NCI-H187 treated with DMSO at 0.1 percent for 48 hours (cell line): ENCODE measurements around the gene UMAD1.

Experiments
- DNase-seq: peaks from one replicate; lab custom pipeline; 2025; lab: John Stamatoyannopoulos, UW

Gene UMAD1

GRCh38 chr7:7883394-7883793 lies 242.8 kb downstream of the UMAD1 start:
- DNase-seq = no peak

DNA sequence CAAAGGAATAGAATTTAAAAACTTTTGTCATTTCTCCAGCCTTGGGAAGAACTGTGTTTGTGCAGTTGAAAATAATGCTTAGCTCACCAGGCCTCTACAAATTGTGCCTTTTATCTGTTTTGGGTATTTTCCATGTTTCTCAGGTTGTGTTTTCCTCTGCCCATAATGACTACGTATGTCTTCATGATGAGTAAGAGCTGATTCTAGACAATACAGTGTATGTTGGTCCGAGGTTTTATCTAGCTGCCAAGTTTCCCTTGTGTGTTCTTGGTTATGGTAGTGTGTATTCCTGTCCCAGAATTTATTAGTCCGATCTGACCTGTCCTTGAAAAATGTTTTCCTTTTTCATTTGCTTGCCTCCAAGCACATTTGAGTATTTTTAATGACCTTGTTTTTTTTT lies 244.3 kb downstream of the UMAD1 start:
- no peak for DNase-seq

- no peak for DNase-seq
Observed at GRCh38 chr7:7889791-7890568, 249.4 kb downstream of the UMAD1 start.

GRCh38 chr7:7895004-7895650 lies 254.6 kb downstream of the UMAD1 start:
- no peak for DNase-seq

DNA sequence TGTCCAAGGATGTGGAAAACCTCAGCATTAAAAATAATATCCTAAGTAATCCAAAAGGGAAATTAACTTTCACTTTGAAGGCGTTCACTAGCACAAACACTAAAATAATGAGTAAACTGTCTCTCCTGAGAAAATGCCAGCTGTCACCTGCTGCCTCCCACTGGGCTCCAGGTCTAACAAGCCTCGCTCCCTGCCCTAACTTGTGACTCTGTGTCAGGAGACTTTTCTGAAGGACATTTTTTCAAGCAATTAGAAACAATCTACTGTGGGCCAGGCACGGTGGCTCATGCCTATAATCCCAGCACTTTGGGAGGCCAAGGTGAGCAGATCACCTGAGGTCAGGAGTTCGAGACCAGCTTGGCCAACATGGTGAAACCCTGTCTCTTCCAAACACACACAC lies 255.2 kb downstream of the UMAD1 start:
- no peak for DNase-seq

GRCh38 chr7:7897509-7897908 lies 257.0 kb downstream of the UMAD1 start:
- no peak for DNase-seq

DNA sequence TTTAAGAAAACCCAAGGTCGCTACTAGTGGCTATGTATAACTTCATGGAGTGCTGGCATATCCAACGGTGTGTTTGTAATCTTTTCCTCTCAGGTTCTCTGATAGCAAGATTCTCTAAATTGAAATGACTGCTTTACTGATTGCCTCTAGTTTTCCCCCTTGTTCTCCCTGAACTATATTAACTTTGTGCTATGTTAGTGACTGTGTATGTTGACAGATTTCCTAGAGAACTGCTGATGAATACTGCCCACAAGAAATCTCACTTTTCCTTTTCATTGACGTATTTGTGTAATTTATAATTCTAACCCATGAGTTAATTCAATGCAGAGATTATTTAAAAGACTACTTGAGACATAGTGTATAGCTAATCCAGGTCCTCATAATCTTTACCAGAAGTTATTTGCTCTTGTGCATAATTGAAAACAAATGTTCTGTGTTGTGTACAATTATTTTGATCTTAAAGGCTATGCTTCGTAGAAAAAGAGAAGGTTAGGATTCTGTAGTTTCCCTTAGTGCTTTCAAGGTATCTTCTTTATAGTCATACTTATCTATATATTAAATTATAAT lies 257.5 kb downstream of the UMAD1 start:
- DNase-seq = no peak

DNA sequence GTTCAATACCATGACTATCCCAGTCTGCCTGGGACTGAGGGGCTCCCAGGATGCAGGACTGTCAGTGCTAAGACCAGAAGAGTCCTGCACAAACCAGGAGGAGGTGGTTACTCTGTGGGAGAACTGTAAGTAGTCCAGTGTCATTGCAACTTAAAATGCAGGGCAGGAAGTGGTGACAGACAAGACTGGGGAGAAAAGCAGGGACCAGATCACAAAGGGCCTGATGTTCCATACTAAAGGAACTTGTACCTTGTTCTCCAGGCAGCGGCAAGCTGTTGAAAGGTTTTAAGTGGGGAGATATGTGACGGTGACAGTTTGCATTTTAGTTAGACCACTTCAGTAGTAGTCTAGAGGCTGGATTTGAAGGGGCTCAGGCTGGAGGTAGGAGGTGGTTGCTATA lies 262.3 kb downstream of the UMAD1 start:
- no peak for DNase-seq

- DNase-seq = no peak
Observed at GRCh38 chr7:7907306-7907705, 266.8 kb downstream of the UMAD1 start.

- DNase-seq = no peak
Observed at GRCh38 chr7:7908622-7909145, 268.1 kb downstream of the UMAD1 start.

- no peak for DNase-seq
Observed at GRCh38 chr7:7909376-7909775, 268.8 kb downstream of the UMAD1 start.

- DNase-seq = no peak
Observed at GRCh38 chr7:7911369-7912123, 271.0 kb downstream of the UMAD1 start.

DNA sequence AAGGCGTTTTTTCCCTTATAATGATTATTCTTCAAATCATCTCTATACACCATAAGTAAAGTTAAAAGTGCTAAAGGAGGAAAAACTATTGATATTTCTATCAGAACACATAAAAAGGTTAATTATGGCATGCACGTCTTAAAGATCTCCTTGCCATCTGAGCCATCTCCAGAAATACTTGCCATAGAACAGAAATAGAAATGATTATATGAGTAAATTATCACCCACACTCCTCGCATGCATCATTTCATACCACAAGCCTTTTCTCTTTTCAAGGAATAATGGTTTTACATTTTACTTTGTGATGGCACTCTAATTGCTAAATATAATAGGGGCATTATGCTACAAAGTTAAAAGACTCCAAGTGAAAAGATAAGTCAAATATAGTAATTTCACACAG lies 272.4 kb downstream of the UMAD1 start:
- DNase-seq = no peak

DNA sequence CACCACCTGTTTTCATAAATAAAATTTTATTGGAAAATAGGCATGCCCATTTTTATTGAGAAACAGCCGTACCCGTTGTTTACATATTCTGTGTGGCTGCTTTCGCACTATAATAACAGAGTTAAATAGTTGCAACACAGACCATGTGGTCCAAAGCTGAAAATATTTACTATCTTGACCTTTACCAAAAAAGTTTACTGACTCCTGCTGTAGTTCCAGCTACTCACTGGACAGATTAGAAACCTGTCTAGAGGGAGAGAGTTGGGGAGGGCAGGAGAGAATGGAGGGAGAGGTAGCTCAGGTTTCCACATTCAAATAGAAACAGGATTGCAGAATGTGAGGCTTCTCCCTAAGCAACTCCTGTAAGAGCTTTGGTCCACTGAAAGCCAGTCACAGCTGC lies 273.0 kb downstream of the UMAD1 start:
- DNase-seq = no peak

- no peak for DNase-seq
Observed at GRCh38 chr7:7914547-7914946, 274.0 kb downstream of the UMAD1 start.

- no peak for DNase-seq
Observed at GRCh38 chr7:7916064-7916463, 275.5 kb downstream of the UMAD1 start.

- no peak for DNase-seq
Observed at GRCh38 chr7:7917593-7917992, 277.0 kb downstream of the UMAD1 start.

DNA sequence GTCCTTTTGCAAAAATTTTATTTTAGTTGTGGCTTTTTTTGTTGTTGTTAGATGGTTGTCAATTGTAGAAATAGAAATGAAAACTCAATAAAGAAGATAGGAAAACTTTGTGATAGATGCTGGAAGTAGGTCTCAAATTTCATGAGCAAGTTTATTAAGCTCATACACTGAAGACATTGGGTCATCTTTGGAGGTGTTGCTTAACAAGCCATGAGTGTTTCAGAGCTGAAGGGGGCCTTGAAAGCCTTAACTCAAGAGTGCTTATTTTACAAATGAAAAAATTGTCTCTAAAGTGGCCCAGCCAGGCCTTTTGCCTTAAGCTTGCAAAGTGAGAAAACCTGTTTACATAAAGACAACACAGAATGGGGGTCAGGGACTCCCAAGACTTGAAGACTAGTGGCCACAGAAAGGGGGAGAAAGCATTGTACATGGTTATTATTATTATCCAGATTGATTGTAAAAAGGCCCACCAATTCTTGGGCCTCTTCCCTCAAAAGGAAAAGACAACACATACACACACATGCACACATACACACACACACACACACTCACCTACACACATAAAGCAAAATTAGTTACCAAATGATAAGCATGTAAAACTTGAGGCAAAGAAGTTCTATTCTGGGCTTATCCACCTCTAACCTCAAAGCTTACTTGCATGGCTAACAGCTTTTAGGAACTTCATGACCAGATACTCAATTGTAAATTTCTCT lies 278.3 kb downstream of the UMAD1 start:
- DNase-seq = no peak

GRCh38 chr7:7919449-7919945 lies 278.9 kb downstream of the UMAD1 start:
- DNase-seq = no peak

DNA sequence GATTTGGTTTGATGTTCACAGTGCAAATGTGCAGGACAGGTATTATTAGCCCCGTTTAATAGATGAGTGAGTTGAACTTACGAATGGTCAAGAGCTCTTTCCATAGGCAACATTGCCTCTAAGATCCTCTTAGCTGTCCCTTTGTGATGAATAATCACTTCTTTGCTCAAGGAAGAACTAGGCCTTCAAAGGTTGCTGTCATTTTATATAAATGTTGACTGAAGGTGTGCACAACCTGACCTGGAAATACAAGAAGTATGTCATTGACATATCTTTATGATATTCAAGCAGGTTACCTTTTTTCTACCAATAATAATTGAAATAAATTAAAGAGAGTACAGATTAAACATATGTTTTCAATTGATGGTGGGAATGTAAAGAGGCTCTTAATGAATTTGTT lies 279.5 kb downstream of the UMAD1 start:
- no peak for DNase-seq

DNA sequence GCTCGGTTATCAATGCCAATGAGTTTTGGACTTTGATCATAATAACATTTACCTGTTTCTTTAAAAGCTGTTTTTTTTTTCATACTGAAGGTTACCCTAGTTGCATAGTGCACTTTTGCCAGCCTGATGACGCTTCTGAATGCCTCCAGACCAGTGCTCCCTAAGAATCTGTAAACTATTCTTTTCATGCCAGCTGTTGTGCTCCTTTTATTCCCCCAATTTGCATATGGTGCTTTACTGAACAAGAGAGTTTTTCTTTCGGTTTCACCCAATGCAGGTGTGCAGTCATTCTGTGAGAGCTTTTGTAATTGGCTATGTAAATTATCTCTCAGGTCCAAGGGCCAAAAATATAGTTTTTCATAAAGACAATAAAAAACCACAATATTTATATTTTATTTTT lies 279.9 kb downstream of the UMAD1 start:
- no peak for DNase-seq

DNA sequence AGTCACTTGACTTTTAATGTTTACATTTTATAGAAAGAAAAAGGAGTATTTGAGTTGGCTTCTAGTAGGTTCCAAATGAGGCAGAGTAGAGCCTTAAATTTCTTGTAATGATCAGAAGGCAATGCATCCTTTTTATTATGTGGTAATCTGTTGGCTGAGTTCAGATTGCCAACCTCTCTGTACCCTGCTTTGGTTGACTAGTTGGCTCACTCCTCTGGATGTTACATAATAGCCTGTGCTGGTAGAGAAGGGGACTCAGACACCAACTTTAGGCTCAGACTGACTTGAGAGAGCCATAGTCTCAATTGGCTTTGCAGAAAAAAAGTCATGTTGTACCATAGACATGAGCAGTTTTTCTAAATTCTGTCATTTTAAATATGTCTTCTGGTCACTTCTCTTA lies 281.3 kb downstream of the UMAD1 start:
- no peak for DNase-seq
